OCI-LY1 (cell line): Measurements from ENCODE around the gene AGBL1.

ENCODE experiments used
- EZH2 ChIP-seq: fragments of 200-600 bp; sonication (generic), shearing (Covaris generic); IDR thresholded peaks from 2 replicates; pipeline ENCODE4 v1.8.0; 2017; ENCODE audit warnings: borderline replicate concordance, mixed run types, mild to moderate bottlenecking, antibody characterized with exemption, low read length, moderate library complexity, mixed read lengths
- TF ChIP-seq, protein P1 (sequence below): fragments of 200-600 bp; sonication (generic), shearing (Covaris generic); IDR thresholded peaks from 2 replicates; pipeline ENCODE4 v1.5.1; 2017; ENCODE audit warnings: mild to moderate bottlenecking, antibody characterized with exemption, low read length, moderate library complexity, mixed read lengths

DNA sequence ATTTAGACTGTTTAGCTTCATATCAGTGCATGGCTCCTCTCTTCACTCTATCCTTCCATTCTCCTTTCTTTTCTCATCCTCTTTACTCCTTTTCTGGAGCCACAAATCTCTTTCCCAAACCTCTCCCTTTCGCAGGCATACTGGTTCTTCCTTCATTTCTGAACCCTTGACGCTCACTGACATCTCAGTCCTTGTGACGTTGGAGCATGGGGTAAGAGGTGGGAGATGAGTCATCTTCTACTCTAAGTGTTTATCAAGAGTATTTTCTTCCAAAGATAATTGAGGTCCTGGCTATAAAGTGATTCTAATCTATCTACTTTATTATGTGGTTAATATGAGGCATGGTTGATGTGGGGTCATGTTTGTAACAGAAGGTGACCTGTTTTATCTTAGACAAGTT is 414.2 kb downstream of the AGBL1 start:
- TF ChIP-seq, protein P1, sequence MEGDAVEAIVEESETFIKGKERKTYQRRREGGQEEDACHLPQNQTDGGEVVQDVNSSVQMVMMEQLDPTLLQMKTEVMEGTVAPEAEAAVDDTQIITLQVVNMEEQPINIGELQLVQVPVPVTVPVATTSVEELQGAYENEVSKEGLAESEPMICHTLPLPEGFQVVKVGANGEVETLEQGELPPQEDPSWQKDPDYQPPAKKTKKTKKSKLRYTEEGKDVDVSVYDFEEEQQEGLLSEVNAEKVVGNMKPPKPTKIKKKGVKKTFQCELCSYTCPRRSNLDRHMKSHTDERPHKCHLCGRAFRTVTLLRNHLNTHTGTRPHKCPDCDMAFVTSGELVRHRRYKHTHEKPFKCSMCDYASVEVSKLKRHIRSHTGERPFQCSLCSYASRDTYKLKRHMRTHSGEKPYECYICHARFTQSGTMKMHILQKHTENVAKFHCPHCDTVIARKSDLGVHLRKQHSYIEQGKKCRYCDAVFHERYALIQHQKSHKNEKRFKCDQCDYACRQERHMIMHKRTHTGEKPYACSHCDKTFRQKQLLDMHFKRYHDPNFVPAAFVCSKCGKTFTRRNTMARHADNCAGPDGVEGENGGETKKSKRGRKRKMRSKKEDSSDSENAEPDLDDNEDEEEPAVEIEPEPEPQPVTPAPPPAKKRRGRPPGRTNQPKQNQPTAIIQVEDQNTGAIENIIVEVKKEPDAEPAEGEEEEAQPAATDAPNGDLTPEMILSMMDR = no peak
- no peak for TF ChIP-seq EZH2
